Measurements from ENCODE around the gene ERCC2.

DNA sequence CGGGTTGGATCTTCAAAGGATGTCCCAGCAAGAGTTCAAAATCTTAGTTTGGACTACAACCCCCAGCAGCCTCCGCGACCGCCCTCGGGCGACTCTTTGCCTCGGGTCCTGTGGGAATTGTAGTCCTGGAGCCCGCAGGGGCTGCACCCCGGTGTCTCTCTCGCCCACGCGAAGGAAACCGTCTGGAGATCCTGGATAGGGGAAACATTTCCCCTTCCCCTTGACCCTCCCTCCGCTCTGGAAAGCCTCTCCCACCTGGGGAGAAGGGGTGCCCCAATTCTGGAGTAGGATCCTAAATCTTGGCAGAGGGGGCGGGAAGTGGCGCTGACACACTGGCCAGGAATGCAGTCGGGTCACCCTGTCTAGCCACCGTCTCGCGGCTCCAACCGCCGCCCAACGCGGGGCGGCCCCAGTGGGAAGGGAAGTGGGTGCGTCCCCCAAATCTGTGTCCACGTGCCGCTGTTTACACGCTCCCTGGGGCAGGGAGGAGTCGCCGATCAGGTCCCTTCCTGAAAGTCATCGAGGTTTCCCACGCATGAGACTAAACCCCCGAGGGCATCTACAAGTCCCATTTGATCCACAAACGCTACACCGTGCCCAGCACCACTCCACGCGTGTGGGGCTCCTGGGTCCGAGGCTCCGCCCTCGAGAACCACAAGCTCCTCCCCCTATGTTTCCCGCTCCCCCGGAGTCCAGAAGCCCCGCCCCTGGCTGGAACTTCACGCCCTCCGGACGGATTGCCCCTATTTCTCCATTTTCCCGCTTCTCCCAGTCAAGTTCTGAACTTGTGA, 35.3 kb upstream of the ERCC2 start:
- TF ChIP-seq, protein P1, sequence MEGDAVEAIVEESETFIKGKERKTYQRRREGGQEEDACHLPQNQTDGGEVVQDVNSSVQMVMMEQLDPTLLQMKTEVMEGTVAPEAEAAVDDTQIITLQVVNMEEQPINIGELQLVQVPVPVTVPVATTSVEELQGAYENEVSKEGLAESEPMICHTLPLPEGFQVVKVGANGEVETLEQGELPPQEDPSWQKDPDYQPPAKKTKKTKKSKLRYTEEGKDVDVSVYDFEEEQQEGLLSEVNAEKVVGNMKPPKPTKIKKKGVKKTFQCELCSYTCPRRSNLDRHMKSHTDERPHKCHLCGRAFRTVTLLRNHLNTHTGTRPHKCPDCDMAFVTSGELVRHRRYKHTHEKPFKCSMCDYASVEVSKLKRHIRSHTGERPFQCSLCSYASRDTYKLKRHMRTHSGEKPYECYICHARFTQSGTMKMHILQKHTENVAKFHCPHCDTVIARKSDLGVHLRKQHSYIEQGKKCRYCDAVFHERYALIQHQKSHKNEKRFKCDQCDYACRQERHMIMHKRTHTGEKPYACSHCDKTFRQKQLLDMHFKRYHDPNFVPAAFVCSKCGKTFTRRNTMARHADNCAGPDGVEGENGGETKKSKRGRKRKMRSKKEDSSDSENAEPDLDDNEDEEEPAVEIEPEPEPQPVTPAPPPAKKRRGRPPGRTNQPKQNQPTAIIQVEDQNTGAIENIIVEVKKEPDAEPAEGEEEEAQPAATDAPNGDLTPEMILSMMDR (conservative IDR thresholded peaks at IDR 0.05; ENCODE audit: low read depth, low read length) = no peak
- TF ChIP-seq EZH2 (IDR thresholded peaks at IDR 0.05; ENCODE audit: borderline replicate concordance, low read depth, low read length, poor library complexity, severe bottlenecking) = no peak

Measured in A673 (cell line).